ENCODE data around the gene ENPP6.

The ENPP6 gene

GRCh38 chr4:184046148-184046547 lies 171.5 kb downstream of the ENPP6 start:
- no peak for DNase-seq

- no peak for DNase-seq
Observed at GRCh38 chr4:184041156-184041555, 176.5 kb downstream of the ENPP6 start.

- DNase-seq, result peak; percentile 57
Observed at GRCh38 chr4:184039963-184040383, 177.7 kb downstream of the ENPP6 start.

Measured in activated CD8-positive, alpha-beta memory T cell treated with anti-CD3 and anti-CD28 coated beads, Interleukin-2, amount 50 U/mL, for 48 hours (primary cell).